H9 (cell line): Measurements from ENCODE around the gene OPTC. TPM values are rescaled to one million over a fixed set of nuclear protein-coding genes. Genes with fewer than 3 reads are reported as not detected.

ENCODE experiments used
- DNase-seq: peaks from one replicate; pipeline ENCODE4 v3.0.0-alpha.2; 2017
- H2AFZ ChIP-seq: one replicate; pipeline ENCODE4 v1.6.1; 2013; ENCODE audit warnings: mild to moderate bottlenecking, low read length, control low read depth, moderate library complexity
- H2AK5ac ChIP-seq: 2 replicates; pipeline ENCODE4 v1.6.1; 2013; ENCODE audit warnings: low read length, control low read depth, mixed read lengths; ENCODE audit not compliant: insufficient read length
- H2BK120ac ChIP-seq: one replicate; pipeline ENCODE4 v1.6.1; 2013; ENCODE audit warnings: low read depth, mild to moderate bottlenecking, low read length, control low read depth, inconsistent platforms; ENCODE audit not compliant: poor library complexity, severe bottlenecking
- H2BK12ac ChIP-seq: 2 replicates; pipeline ENCODE4 v1.6.1; 2013; ENCODE audit warnings: low read length, control low read depth, mixed read lengths, low read depth; ENCODE audit not compliant: insufficient read length
- H2BK15ac ChIP-seq: 2 replicates; pipeline ENCODE4 v1.6.1; 2013; ENCODE audit warnings: low read depth, low read length, control low read depth
- H2BK20ac ChIP-seq: one replicate; pipeline ENCODE4 v1.6.1; 2013; ENCODE audit warnings: low read depth, mild to moderate bottlenecking, low read length, control low read depth, inconsistent platforms; ENCODE audit not compliant: poor library complexity, severe bottlenecking
- H2BK5ac ChIP-seq: 2 replicates; pipeline ENCODE4 v1.6.1; 2013; ENCODE audit warnings: low read length, control low read depth, mixed read lengths; ENCODE audit not compliant: insufficient read length
- H3K14ac ChIP-seq: 2 replicates; pipeline ENCODE4 v1.6.1; 2013; ENCODE audit warnings: low read length, control low read depth; ENCODE audit not compliant: insufficient read depth
- H3K18ac ChIP-seq: 2 replicates; pipeline ENCODE4 v1.6.1; 2013; ENCODE audit warnings: low read depth, mild to moderate bottlenecking, mixed read lengths, low read length, control low read depth; ENCODE audit not compliant: insufficient read length
- H3K23ac ChIP-seq: 2 replicates; pipeline ENCODE4 v1.6.1; 2013; ENCODE audit warnings: low read length, control low read depth, mixed read lengths, low read depth; ENCODE audit not compliant: insufficient read length
- H3K23me2 ChIP-seq: 2 replicates; pipeline ENCODE4 v1.6.1; 2013; ENCODE audit warnings: low read depth, mild to moderate bottlenecking, mixed read lengths, low read length, control low read depth; ENCODE audit not compliant: insufficient read length, poor library complexity, severe bottlenecking
- H3K27ac ChIP-seq: 2 replicates; pipeline ENCODE4 v1.5.1; 2013; ENCODE audit warnings: low read length, control low read depth, mixed read lengths, low read depth; ENCODE audit not compliant: insufficient read length
- H3K27me3 ChIP-seq: 2 replicates; pipeline ENCODE4 v1.6.1; 2013; ENCODE audit warnings: low read length, control low read depth, inconsistent platforms; ENCODE audit not compliant: insufficient read depth
- H3K4ac ChIP-seq: 2 replicates; pipeline ENCODE4 v1.6.1; 2013; ENCODE audit warnings: low read depth, mild to moderate bottlenecking, control low read depth, inconsistent platforms, low read length, moderate library complexity
- H3K4me1 ChIP-seq: 2 replicates; pipeline ENCODE4 v1.6.1; 2013; ENCODE audit warnings: low read length, control low read depth, inconsistent platforms; ENCODE audit not compliant: insufficient read depth
- H3K4me2 ChIP-seq: 2 replicates; pipeline ENCODE4 v1.6.1; 2013; ENCODE audit warnings: low read length, control low read depth, mixed read lengths; ENCODE audit not compliant: insufficient read length, insufficient read depth
- H3K56ac ChIP-seq: 2 replicates; pipeline ENCODE4 v1.6.1; 2013; ENCODE audit warnings: low read depth, mild to moderate bottlenecking, mixed read lengths, low read length, control low read depth; ENCODE audit not compliant: insufficient read length
- H3K79me1 ChIP-seq: 2 replicates; pipeline ENCODE4 v1.6.1; 2013; ENCODE audit warnings: low read depth, mild to moderate bottlenecking, moderate library complexity, low read length, control low read depth, inconsistent platforms; ENCODE audit not compliant: insufficient read depth, poor library complexity, severe bottlenecking
- H3K79me2 ChIP-seq: 2 replicates; pipeline ENCODE4 v1.6.1; 2013; ENCODE audit warnings: low read length, control low read depth, inconsistent platforms; ENCODE audit not compliant: insufficient read depth
- H3K9ac ChIP-seq: 2 replicates; pipeline ENCODE4 v1.6.1; 2013; ENCODE audit warnings: low read length, control low read depth, mixed read lengths; ENCODE audit not compliant: insufficient read length; ENCODE audit errors: extremely low read depth
- H3K9me3 ChIP-seq: one replicate; pipeline ENCODE4 v1.6.1; 2013; ENCODE audit warnings: low read depth, low read length, inconsistent platforms; ENCODE audit not compliant: control insufficient read depth
- H3T11ph ChIP-seq: one replicate; pipeline ENCODE4 v1.6.1; 2013; ENCODE audit warnings: mild to moderate bottlenecking, low read length, control low read depth, inconsistent platforms
- H4K20me1 ChIP-seq: one replicate; pipeline ENCODE4 v1.6.1; 2013; ENCODE audit not compliant: control insufficient read depth, insufficient read length, insufficient read depth
- H4K5ac ChIP-seq: 2 replicates; pipeline ENCODE4 v1.6.1; 2013; ENCODE audit warnings: low read depth, mild to moderate bottlenecking, mixed read lengths, low read length, control low read depth; ENCODE audit not compliant: insufficient read length
- H4K8ac ChIP-seq: replicated peaks from 2 replicates; pipeline ENCODE4 v1.6.1; 2013; ENCODE audit warnings: low read length, control low read depth, mixed read lengths, low read depth; ENCODE audit not compliant: insufficient read length
- H4K91ac ChIP-seq: 2 replicates; pipeline ENCODE4 v1.6.1; 2013; ENCODE audit warnings: low read depth, mild to moderate bottlenecking, moderate library complexity, mixed read lengths, low read length, control low read depth; ENCODE audit not compliant: insufficient read length
- H3K27ac Mint-ChIP-seq, 3 experiments: 2 replicates in 2 of 3; 3 replicates in 1 of 3; pipeline ENCODE4 v1.8.0; 2020 to 2021; ENCODE audit warnings: mixed read lengths in 3 of 3, mild to moderate bottlenecking in 1 of 3, moderate library complexity in 1 of 3
- H3K27me3 Mint-ChIP-seq: 2 replicates; pipeline ENCODE4 v1.8.0; 2021; ENCODE audit warnings: low read depth, mild to moderate bottlenecking, moderate library complexity, mixed read lengths
- H3K36me3 Mint-ChIP-seq, 3 experiments: 2 replicates in 2 of 3; 3 replicates in 1 of 3; pipeline ENCODE4 v1.8.0; 2020 to 2021; ENCODE audit warnings: low read depth in 3 of 3, mixed read lengths in 3 of 3; ENCODE audit not compliant: insufficient read depth in 1 of 3
- H3K4me1 Mint-ChIP-seq, 2 experiments: 2 replicates each; pipeline ENCODE4 v1.8.0; 2020; ENCODE audit warnings: mixed read lengths in 2 of 2
- H3K4me3 Mint-ChIP-seq, 2 experiments: 2 replicates in 1 of 2; 3 replicates in 1 of 2; pipeline ENCODE4 v1.8.0; 2020 to 2021; ENCODE audit warnings: mild to moderate bottlenecking in 2 of 2, mixed read lengths in 2 of 2, moderate library complexity in 1 of 2
- H3K9me3 Mint-ChIP-seq, 2 experiments: 2 replicates in 1 of 2; 3 replicates in 1 of 2; pipeline ENCODE4 v1.8.0; 2020; ENCODE audit warnings: mild to moderate bottlenecking in 2 of 2, mixed read lengths in 2 of 2, moderate library complexity in 1 of 2
- WGBS: extraction: QIAGEN DNeasy Blood & Tissue Kit; methylation state at CpG from one replicate; pipeline ENCODE4 v1.1.7; 2013; ENCODE audit warnings: missing lambda C conversion rate, low lambda C conversion rate, mixed read lengths; ENCODE audit not compliant: insufficient read length; ENCODE audit errors: extremely low coverage; 5-methylcytosine and 5-hydroxymethylcytosine counted together
- total RNA-seq: library from RNA; stranded (reverse); gene quantifications from 2 replicates; pipeline ENCODE4 v1.2.1, GENCODE V29; 2021
- TF ChIP-seq, protein P1 (sequence below): fragments of 200-600 bp; sonication (generic); conservative IDR thresholded peaks from 3 replicates; pipeline ENCODE4 v1.8.0; 2021; ENCODE audit warnings: antibody characterized with exemption, mild to moderate bottlenecking

OPTC gene
- total RNA-seq, 1 experiment from 2014 or later = 1.1 TPM

DNA sequence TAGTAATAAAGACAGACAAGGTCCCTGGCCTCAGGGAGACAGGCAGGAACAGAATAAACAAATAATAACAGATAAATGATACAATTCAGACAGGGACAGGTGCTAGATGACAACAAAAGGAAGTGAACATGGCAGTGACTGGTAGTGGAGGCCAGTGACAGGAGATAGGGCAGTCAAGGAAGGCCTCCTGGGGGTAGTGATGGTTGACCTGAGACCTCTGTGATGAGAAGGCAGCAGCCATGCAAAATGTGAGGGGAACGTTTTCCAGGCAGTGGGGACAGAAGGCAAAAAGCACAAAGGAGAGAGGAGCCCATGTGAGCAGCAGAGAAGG is 18.5 kb downstream of the OPTC start:
- no peak overlapping the region for H3T11ph ChIP-seq
- H3K14ac ChIP-seq = no peak overlapping the region
- peaks cover 72 to 74% of the 10 kb centered on the region in 2 experiments for H3K4me1 Mint-ChIP-seq
- H3K9me3 Mint-ChIP-seq = peaks cover 0 to 1% of the 10 kb centered on the region in 2 experiments; a peak in 2 of 5 replicates
- H4K20me1 ChIP-seq = no peaks in the 10 kb centered on the region
- no peaks in the 10 kb centered on the region for H3K79me1 ChIP-seq
- TF ChIP-seq, protein P1, sequence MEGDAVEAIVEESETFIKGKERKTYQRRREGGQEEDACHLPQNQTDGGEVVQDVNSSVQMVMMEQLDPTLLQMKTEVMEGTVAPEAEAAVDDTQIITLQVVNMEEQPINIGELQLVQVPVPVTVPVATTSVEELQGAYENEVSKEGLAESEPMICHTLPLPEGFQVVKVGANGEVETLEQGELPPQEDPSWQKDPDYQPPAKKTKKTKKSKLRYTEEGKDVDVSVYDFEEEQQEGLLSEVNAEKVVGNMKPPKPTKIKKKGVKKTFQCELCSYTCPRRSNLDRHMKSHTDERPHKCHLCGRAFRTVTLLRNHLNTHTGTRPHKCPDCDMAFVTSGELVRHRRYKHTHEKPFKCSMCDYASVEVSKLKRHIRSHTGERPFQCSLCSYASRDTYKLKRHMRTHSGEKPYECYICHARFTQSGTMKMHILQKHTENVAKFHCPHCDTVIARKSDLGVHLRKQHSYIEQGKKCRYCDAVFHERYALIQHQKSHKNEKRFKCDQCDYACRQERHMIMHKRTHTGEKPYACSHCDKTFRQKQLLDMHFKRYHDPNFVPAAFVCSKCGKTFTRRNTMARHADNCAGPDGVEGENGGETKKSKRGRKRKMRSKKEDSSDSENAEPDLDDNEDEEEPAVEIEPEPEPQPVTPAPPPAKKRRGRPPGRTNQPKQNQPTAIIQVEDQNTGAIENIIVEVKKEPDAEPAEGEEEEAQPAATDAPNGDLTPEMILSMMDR = no peak
- H3K18ac ChIP-seq = no peak overlapping the region
- no CpG with 5 or more reads among the region's 1 CpG for WGBS
- H2BK20ac ChIP-seq = no peak overlapping the region
- H2AK5ac ChIP-seq = no peak overlapping the region
- H2BK15ac ChIP-seq = no peak overlapping the region
- no peak overlapping the region for H2BK120ac ChIP-seq
- H3K9me3 ChIP-seq = no peaks in the 10 kb centered on the region
- no peak overlapping the region for H3K4me2 ChIP-seq
- no peaks in the 10 kb centered on the region for H3K36me3 Mint-ChIP-seq
- peaks cover 54% of the 10 kb centered on the region for H3K27me3 Mint-ChIP-seq
- no peak overlapping the region for H3K9ac ChIP-seq
- no peak overlapping the region for H2BK5ac ChIP-seq
- H3K56ac ChIP-seq = no peak overlapping the region
- no peak overlapping the region for H3K23ac ChIP-seq
- no peak for DNase-seq
- peaks cover 5% of the 10 kb centered on the region; the same call in 1 of the 2 replicates for H3K27me3 ChIP-seq
- H4K8ac ChIP-seq = no peak overlapping the region
- no peak overlapping the region for H3K4me3 Mint-ChIP-seq
- no peak overlapping the region for H3K27ac ChIP-seq
- peaks cover 9% of the 10 kb centered on the region for H3K4me1 ChIP-seq
- H3K4ac ChIP-seq = no peak overlapping the region
- H4K5ac ChIP-seq = no peak overlapping the region
- no peaks in the 10 kb centered on the region for H3K79me2 ChIP-seq
- no peak overlapping the region for H2AFZ ChIP-seq
- H4K91ac ChIP-seq = no peak overlapping the region
- no peak overlapping the region for H3K27ac Mint-ChIP-seq
- H3K23me2 ChIP-seq = peaks cover 7% of the 10 kb centered on the region
- H2BK12ac ChIP-seq = no peak overlapping the region
